Measurements from ENCODE around the gene HDAC9. TPM values are rescaled to one million over a fixed set of nuclear protein-coding genes. Genes with fewer than 3 reads are reported as not detected.

HDAC9 gene
- total RNA-seq, 1 experiment from 2014 or later, result 7.7 TPM

DNA sequence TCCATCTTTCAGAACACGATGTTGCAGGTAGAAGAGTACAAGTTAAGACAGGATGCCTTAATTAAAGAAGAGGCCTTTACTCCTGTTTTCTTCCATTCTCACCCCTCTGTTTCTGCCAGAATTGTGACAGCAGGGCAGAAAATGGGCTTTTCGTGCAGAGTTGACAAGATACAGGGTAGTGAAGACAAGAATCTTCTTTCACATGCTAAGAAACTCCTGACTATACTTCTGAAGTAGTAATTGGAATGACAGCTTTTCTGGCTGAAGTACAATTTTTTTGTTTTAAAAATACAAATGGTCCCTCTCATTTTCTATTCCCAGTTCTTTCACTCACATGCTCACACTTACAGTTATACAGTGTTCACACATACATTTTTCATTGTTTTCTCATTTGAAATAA, 22.1 kb downstream of the HDAC9 start:
- no peak overlapping the region for H4K91ac ChIP-seq (ENCODE audit: insufficient read length, low read depth, low read length)
- no peak overlapping the region for H2AFZ ChIP-seq (ENCODE audit: low read length)
- H2AK5ac ChIP-seq (ENCODE audit: insufficient read length, low read length), result no peak overlapping the region
- H3K79me2 ChIP-seq (ENCODE audit: insufficient read depth, low read length), result no peaks in the 10 kb centered on the region
- Mint-ChIP-seq H3K27me3 (ENCODE audit: low read depth) (no peaks in the 10 kb centered on the region), H3K4me3 (no peak overlapping the region), H3K9me3 (no peaks in the 10 kb centered on the region), H3K27ac (peak overlapping the region in 1 of 3 experiments; percentile 28; a peak in 1 of 7 replicates), H3K36me3 (ENCODE audit: insufficient read depth in 1 of 3, low read depth in 3 of 3) (no peaks in the 10 kb centered on the region; a peak in 1 of 7 replicates), H3K4me1 (peaks cover 14 to 32% of the 10 kb centered on the region in 2 experiments)
- TF ChIP-seq, protein P1, sequence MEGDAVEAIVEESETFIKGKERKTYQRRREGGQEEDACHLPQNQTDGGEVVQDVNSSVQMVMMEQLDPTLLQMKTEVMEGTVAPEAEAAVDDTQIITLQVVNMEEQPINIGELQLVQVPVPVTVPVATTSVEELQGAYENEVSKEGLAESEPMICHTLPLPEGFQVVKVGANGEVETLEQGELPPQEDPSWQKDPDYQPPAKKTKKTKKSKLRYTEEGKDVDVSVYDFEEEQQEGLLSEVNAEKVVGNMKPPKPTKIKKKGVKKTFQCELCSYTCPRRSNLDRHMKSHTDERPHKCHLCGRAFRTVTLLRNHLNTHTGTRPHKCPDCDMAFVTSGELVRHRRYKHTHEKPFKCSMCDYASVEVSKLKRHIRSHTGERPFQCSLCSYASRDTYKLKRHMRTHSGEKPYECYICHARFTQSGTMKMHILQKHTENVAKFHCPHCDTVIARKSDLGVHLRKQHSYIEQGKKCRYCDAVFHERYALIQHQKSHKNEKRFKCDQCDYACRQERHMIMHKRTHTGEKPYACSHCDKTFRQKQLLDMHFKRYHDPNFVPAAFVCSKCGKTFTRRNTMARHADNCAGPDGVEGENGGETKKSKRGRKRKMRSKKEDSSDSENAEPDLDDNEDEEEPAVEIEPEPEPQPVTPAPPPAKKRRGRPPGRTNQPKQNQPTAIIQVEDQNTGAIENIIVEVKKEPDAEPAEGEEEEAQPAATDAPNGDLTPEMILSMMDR (conservative IDR thresholded peaks at IDR 0.05), result no peak
- WGBS (ENCODE audit: extremely low coverage, insufficient read length, low lambda C conversion rate), result no CpG with 5 or more reads among the region's 2 CpGs
- H3K23ac ChIP-seq (ENCODE audit: insufficient read length, low read depth, low read length), result no peak overlapping the region
- H2BK5ac ChIP-seq (ENCODE audit: insufficient read length, low read length), result no peak overlapping the region
- no peak overlapping the region for H3T11ph ChIP-seq (ENCODE audit: low read length)
- H3K4ac ChIP-seq (ENCODE audit: low read depth, low read length), result no peak overlapping the region
- no peaks in the 10 kb centered on the region for H3K23me2 ChIP-seq (ENCODE audit: insufficient read length, low read depth, low read length, poor library complexity, severe bottlenecking)
- H2BK120ac ChIP-seq (ENCODE audit: low read depth, low read length, poor library complexity, severe bottlenecking), result no peak overlapping the region
- H3K79me1 ChIP-seq (ENCODE audit: insufficient read depth, low read depth, low read length, poor library complexity, severe bottlenecking), result no peaks in the 10 kb centered on the region
- H3K27me3 ChIP-seq (ENCODE audit: insufficient read depth, low read length), result no peaks in the 10 kb centered on the region
- no peak overlapping the region for H3K56ac ChIP-seq (ENCODE audit: insufficient read length, low read depth, low read length)
- H2BK12ac ChIP-seq (ENCODE audit: insufficient read length, low read depth, low read length), result no peak overlapping the region
- no peak overlapping the region for H3K18ac ChIP-seq (ENCODE audit: insufficient read length, low read depth, low read length)
- H4K8ac ChIP-seq (replicated peaks; ENCODE audit: insufficient read length, low read depth, low read length), result no peak overlapping the region
- H2BK20ac ChIP-seq (ENCODE audit: low read depth, low read length, poor library complexity, severe bottlenecking), result no peak overlapping the region
- DNase-seq, result no peak
- H3K9ac ChIP-seq (ENCODE audit: extremely low read depth, insufficient read length, low read length), result no peak overlapping the region
- H4K20me1 ChIP-seq (ENCODE audit: control insufficient read depth, insufficient read depth, insufficient read length), result no peaks in the 10 kb centered on the region
- H2BK15ac ChIP-seq (ENCODE audit: low read depth, low read length), result no peak overlapping the region
- H4K5ac ChIP-seq (ENCODE audit: insufficient read length, low read depth, low read length), result no peak overlapping the region
- no peaks in the 10 kb centered on the region for H3K9me3 ChIP-seq (ENCODE audit: control insufficient read depth, low read depth, low read length)
- peaks cover 2% of the 10 kb centered on the region; the same call in 1 of the 2 replicates for H3K4me1 ChIP-seq (ENCODE audit: insufficient read depth, low read length)
- no peak overlapping the region for H3K4me2 ChIP-seq (ENCODE audit: insufficient read depth, insufficient read length, low read length)
- H3K14ac ChIP-seq (ENCODE audit: insufficient read depth, low read length), result no peak overlapping the region
- H3K27ac ChIP-seq (ENCODE audit: insufficient read length, low read depth, low read length), result no peak overlapping the region

Measured in H9 (cell line).